ENCODE results near the gene LSR.

LSR gene

GRCh38 chr19:35290381-35291127, 41.8 kb downstream of the LSR start:
- DNase-seq, result no peak

- DNase-seq, result peak; percentile 60
Measured at GRCh38 chr19:35291259-35291658, 42.5 kb downstream of the LSR start.

GRCh38 chr19:35291916-35292315, 43.1 kb downstream of the LSR start, which contains the start of gene MAG:
Gene MAG, plus strand, starts transcription at chr19:35292161. Its CDS starts 3,248 bp downstream, at chr19:35295409.
- no peak for DNase-seq

GRCh38 chr19:35292421-35293362, 43.9 kb downstream of the LSR start:
- no peak for DNase-seq

- no peak for DNase-seq
Measured at GRCh38 chr19:35293363-35293739, 44.5 kb downstream of the LSR start.

- DNase-seq, result no peak
Measured at GRCh38 chr19:35293808-35294207, 45.0 kb downstream of the LSR start.

- DNase-seq, result peak; percentile 66
Measured at GRCh38 chr19:35294328-35294727, 45.5 kb downstream of the LSR start.

- no peak for DNase-seq
Measured at GRCh38 chr19:35294859-35295791, 46.3 kb downstream of the LSR start.

- no peak for DNase-seq
Measured at GRCh38 chr19:35295792-35296462, 47.1 kb downstream of the LSR start.

- no peak for DNase-seq
Measured at GRCh38 chr19:35296644-35297514, 48.1 kb downstream of the LSR start.

GRCh38 chr19:35297515-35297848, 48.7 kb downstream of the LSR start:
- DNase-seq, result no peak

GRCh38 chr19:35297922-35298321, 49.1 kb downstream of the LSR start:
- DNase-seq, result no peak

- DNase-seq, result no peak
Measured at GRCh38 chr19:35298561-35298972, 49.8 kb downstream of the LSR start.

- peak; percentile 11 for DNase-seq
Measured at GRCh38 chr19:35299523-35300338, 50.9 kb downstream of the LSR start.

GRCh38 chr19:35300339-35300649, 51.5 kb downstream of the LSR start:
- DNase-seq, result no peak

- no peak for DNase-seq
Measured at GRCh38 chr19:35301961-35302360, 53.2 kb downstream of the LSR start.

- no peak for DNase-seq
Measured at GRCh38 chr19:35302446-35302845, 53.6 kb downstream of the LSR start.

GRCh38 chr19:35303357-35303915, 54.6 kb downstream of the LSR start:
- peak; percentile 23 for DNase-seq

GRCh38 chr19:35304036-35304435, 55.2 kb downstream of the LSR start:
- DNase-seq, result no peak

GRCh38 chr19:35305181-35305580, 56.4 kb downstream of the LSR start:
- DNase-seq, result no peak
